Tongue (tissue), 2 donors: ENCODE measurements around the gene GHRL. TPM values are rescaled to one million over a fixed set of nuclear protein-coding genes. Genes with fewer than 3 reads are reported as not detected.
A peak's percentile ranks its signal among the peaks of the same experiment; 100 is the strongest.
"Not testable (repeated sequence)": the region's sequence is repeated elsewhere in the genome, so short reads cannot be mapped to it uniquely, and the experiment has no call there.

Source experiments
- DNase-seq: peaks from one replicate; pipeline ENCODE4 v3.0.0-alpha.2; 2015
- total RNA-seq: library from RNA; depleted of rRNA; stranded (reverse); fragments of >200 nt; gene quantifications from one replicate; pipeline ENCODE4 v1.2.3, GENCODE V29; 2014

GHRL gene
- total RNA-seq, 1 donor from 2014 or later, result not detected

DNA sequence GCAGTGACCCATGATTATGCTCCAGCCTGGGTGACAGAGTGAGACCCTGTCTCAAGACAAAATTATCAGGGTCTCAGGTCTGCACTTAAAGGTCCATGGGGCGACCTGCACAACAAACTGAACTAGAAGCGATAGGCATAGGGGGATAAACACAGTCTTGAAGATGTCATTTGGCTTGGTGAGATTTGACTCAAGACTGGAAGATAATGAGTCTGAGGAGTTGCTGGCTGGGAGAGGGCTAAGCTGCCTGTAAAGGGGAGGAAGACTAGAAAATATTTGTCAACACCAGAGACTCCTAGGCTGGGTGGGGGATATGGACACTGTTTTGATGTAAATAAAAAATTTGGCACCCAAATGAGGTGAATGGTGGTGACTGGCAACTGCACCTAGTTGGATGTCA lies 19.8 kb downstream of the GHRL start:
- DNase-seq, result no peak

DNA sequence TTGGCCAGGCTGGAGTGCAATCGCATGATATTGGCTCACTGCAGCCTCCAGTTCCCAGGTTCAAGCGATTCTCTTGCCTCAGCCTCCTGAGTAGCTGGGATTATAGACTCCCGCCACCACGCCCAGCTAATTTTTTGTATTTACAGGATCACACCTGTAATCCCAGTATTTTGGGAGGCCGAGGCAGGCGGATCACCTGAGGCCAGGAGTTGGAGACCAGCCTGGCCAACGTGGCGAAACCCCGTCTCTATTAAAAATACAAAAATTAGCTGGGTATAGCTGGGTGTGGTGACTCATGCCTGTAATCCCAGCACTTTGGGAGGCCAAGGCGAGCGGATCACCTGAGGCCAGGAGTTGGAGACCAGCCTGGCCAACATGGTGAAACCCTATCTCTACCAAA lies 20.3 kb downstream of the GHRL start:
- DNase-seq, result not testable (repeated sequence)

DNA sequence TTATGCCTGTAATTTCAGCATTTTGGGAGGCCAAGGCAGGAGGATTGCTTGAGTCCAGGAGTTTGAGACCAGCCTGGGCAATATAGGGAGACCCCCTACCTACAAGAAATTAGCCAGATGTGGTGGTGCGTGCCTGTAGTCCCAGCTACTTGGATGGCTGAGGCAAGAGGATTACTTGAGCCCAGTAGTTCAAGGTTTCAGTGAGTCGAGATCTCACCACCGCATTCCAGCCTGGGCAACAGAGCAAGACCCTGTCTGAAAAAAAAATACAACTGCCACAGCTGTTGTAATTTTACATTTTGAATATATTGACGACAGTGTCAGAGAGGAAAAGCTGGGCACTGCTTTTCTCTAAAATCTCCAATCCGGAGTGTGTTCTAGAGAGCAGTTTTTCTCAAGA lies 23.3 kb downstream of the GHRL start:
- DNase-seq, result no peak

- peak; percentile 15 for DNase-seq
These were observed 23.8 kb downstream of the GHRL start for GRCh38 chr3:10268930-10269329.

- no peak for DNase-seq
These were observed 24.6 kb downstream of the GHRL start for GRCh38 chr3:10268116-10268515.

DNA sequence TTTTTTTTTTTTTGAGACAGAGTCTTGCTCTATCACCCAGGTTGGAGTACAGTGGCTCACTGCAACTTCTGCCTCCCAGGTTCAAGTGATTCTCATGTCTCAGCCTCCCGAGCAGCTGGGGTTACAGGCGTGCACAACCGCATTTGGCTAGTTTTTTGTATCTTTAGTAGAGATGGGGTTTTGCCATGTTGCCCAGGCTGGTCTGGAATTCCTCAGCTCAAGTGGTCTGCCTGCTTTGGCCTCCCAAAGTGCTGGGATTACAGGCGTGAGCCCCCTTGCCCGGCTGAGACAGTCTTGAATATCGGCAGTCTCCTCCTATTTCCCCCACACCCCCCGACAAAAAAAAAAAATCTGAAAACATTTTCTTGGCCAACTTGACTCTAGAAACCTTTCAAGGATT lies 25.8 kb downstream of the GHRL start:
- not testable (repeated sequence) for DNase-seq

DNA sequence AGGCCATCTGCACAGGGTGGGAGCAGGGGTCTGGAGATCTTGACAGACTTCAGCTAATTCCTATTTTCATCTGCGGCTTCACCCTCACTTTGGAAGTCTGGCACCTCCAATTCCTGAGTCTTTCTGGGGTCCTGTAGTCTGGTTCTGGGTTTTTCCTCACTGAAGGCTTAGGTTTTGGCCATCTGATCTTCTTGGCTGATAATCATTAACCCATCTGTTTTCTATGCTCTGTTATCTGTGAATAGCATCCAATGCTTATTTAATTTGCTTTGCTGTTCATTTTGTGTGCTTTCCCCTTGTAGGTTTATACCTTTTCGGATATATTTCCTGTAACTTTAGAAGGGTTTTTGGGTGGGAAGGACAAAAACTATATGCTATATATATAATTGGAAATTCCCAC lies 26.9 kb downstream of the GHRL start:
- no peak for DNase-seq

DNA sequence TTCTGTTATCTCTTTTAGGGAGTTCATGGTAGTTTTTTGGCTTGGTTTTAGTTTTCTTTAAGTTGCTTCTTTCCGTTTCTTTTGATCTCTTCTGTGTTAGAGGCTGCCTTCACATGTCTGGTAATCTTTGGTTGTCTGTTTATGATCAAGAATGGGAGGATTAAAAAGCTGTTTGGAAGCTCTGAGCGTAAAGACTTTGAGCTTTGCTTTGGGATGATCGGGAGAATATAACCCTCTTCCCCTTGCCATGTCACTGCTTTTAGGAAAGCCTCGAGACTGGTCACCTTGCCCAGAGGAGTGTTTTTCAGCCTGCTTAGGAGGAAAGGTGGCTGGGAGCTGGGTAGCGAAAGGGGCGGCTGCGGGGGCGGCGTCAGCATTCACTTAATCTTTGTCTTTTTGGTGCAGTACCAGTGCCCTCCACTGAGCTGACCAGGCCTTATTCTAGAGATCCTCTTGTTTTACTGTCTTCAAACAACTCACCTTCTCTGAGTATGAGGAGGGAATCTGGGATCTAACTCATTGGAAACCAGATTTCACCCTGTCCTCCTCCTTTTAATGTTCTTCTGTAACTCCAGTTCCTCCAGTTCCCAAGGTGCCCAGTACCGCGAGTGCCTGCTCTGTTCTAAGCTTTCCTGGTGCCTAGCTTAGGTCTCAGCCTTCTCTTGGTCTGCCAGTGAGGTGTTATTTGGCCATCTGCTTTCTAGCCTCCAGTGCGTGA lies 28.9 kb downstream of the GHRL start:
- DNase-seq, result peak; percentile 28

GRCh38 chr3:10262027-10262426 lies 30.7 kb downstream of the GHRL start:
- no peak for DNase-seq

DNA sequence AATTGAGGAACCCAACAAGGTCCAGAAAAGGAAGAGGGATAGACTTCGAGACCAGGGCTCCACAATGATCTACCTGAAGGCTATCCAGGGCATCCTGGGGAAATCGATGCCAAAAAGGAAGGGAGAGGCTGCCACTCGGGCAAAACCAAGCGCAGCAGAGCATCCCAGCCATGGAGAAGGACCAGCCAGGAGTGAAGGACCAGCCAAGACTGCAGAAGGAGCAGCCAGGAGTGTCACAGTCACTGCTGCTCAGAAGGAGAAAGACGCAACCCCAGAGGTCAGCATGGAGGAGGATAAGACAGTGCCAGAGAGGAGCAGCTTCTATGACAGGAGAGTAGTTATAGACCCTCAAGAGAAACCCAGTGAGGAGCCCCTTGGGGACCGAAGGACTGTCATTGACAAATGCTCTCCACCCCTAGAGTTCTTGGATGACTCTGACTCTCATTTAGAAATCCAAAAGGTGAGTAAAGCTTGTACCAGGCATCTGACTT lies 32.5 kb downstream of the GHRL start:
- DNase-seq, result no peak

GRCh38 chr3:10259798-10260197 lies 32.9 kb downstream of the GHRL start:
- DNase-seq, result no peak

DNA sequence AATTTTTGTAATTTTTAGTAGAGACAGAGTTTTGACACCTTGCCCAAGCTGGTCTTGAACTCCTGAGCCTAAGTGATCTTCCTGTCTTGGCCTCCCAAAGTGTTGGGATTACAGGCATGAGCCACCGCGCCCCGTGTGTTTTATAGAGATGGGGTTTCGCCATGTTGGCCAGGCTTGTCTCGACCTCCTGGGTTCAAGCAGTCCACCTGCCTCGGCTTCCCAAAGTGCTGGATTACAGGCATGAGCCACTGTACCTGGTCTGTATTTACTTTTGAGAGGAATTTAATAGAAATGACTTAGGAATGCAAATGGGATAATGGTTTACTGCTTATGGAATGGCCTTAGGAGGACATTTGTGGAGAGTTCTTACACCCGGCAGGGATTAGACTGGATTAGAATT lies 33.7 kb downstream of the GHRL start:
- DNase-seq, result no peak

GRCh38 chr3:10255835-10256234 lies 36.9 kb downstream of the GHRL start:
- no peak for DNase-seq

DNA sequence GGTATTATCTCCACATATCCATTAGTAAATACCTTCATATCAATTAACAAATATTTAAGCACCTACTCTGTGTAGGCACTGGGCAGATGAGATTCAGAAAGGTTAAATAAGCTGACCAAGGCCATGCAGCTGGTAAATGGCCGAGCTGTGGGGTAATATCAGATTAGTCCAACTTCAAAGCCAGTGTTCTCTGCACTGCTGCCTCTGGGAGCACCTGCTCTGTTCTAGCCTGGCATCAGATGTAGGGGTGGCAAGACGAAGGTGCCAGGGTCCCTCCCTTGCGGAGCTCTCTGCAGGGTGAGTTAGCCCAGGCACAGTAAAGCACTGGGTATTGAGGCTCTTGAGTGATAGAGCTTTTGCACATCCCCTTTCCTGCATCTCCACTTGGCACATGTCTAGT lies 39.0 kb downstream of the GHRL start:
- no peak for DNase-seq

- DNase-seq, result no peak
These were observed 41.7 kb downstream of the GHRL start for GRCh38 chr3:10251006-10251405.

DNA sequence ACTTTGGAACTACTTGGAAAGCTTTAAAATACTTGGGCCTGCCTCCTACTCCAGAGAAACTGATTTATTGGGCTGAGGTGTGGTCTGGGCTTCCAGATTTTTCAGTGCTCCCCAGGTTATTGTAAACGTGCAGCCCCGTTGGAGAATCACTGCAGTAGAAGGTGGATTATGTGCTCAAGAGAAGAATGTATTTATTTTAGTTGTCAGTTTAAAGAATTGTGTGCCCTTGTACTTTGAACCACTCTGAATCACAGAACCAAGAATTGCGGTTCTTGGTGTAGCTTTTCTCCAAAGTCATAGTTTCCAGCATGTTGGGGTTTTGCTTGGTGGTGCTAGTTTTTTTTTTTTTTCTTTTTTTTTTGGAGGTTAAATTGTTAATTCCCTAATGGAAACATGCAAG lies 42.9 kb downstream of the GHRL start:
- no peak for DNase-seq

GRCh38 chr3:10248984-10249748 lies 43.6 kb downstream of the GHRL start:
- peak; percentile 26 for DNase-seq

- peak; percentile 97 for DNase-seq
These were observed 44.4 kb downstream of the GHRL start, which contains the start of gene TATDN2 for GRCh38 chr3:10248184-10248983. TSS of gene TATDN2 (plus strand) at chr3:10248459. CDS start at chr3:10249201, 742 bp downstream.

DNA sequence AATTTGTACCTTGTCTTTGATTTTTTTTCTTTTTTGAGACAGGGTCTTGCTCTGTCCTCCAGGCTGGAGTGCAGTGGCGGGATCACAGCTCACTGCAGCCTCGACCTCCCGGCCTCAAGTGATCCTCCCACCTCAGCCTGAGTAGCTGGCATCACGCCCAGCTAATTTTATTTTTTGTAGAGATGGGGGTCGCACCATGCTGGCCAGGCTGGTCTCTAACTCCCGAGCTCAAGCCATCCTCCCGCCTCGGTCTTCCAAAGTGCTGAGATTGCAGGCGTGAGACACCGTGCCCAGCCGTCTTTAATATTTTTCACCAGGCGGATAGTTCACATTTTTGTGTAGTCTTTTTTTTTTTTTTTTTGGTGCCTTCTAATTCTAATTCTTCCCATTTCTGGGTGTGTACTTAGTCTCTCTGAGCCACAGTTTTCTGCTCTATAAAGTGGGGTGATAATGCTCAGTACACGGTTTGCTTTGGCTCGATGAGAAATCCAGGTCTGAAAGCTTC lies 45.0 kb downstream of the GHRL start:
- no peak for DNase-seq

- DNase-seq, result no peak
These were observed 47.5 kb downstream of the GHRL start for GRCh38 chr3:10245081-10245712.

GRCh38 chr3:10244009-10244408 lies 48.7 kb downstream of the GHRL start:
- no peak for DNase-seq
